Transverse colon (tissue), 4 donors: ENCODE data around the gene RAB40A. TPM values are rescaled to one million over a fixed set of nuclear protein-coding genes. Genes with fewer than 3 reads are reported as not detected.

Experiments
- DNase-seq: peaks from one replicate; pipeline ENCODE4 v3.0.0-alpha.2; 2019
- H3K27ac ChIP-seq, 4 donors: fragments of 200-600 bp; sonication (generic); 2 replicates each; pipeline ENCODE4 v1.5.1; 2016 to 2018; ENCODE audit warnings: inconsistent platforms in 4 of 4
- H3K27me3 ChIP-seq: fragments of 200-600 bp; sonication (generic); 2 replicates; pipeline ENCODE4 v1.5.1; 2017; ENCODE audit warnings: inconsistent platforms
- H3K36me3 ChIP-seq, 4 donors: fragments of 200-600 bp; sonication (generic); 2 replicates each; pipeline ENCODE4 v1.5.1; 2017 to 2019; ENCODE audit warnings: inconsistent platforms in 4 of 4
- H3K4me1 ChIP-seq, 4 donors: fragments of 200-600 bp; sonication (generic); 2 replicates each; pipeline ENCODE4 v1.5.1; 2017 to 2020; ENCODE audit warnings: inconsistent platforms in 4 of 4
- H3K4me3 ChIP-seq, 4 donors: fragments of 200-600 bp; sonication (generic); 1 replicate in 1 of 4; 2 replicates in 3 of 4; pipeline versions ENCODE4 v1.5.1 to v1.6.1; 2017 to 2019; ENCODE audit warnings: inconsistent platforms in 4 of 4
- H3K9me3 ChIP-seq, 2 donors: fragments of 200-600 bp; sonication (generic); 2 replicates each; pipeline ENCODE4 v1.5.1; 2017 to 2019; ENCODE audit warnings: inconsistent platforms in 2 of 2
- POLR2AphosphoS5 ChIP-seq, 3 donors: sonication (generic); formaldehyde crosslinking; IDR thresholded peaks; one replicate each; pipeline ENCODE4 v1.6.1; 2016; ENCODE audit warnings: antibody characterized with exemption in 3 of 3
- WGBS, 2 donors: methylation state at CpG; one replicate each; pipeline ENCODE4 v1.1.5; 2018; ENCODE audit warnings: low coverage in 1 of 2; 5-methylcytosine and 5-hydroxymethylcytosine counted together
- in situ Hi-C, 4 donors: fragments of 200-750 bp; cut with MboI; loops; one replicate each; pipeline versions ENCODE4 v1.15.0 to v1.15.1; 2017; ENCODE audit warnings: low sequenced_read_pairs in 3 of 4, low pct_ligation_motif_present in 1 of 4, low pct_unique_long_range_greater_than_20kb in 1 of 4
- intact Hi-C: fragments of 100-400 bp; cut with DNase I; formaldehyde crosslinking; loops from one replicate; pipeline ENCODE4 v1.15.1; 2023; ENCODE audit warnings: low total_unique reads
- total RNA-seq, 4 donors: library from RNA; depleted of rRNA; stranded (reverse); fragments of >200 nt; gene quantifications; one replicate each; pipeline ENCODE4 v1.1.0, GENCODE V29; 2016
- TF ChIP-seq, protein P1 (sequence below), 5 experiments: fragments of 200-600 bp in 3 of 5; fragments of 450-650 bp in 2 of 5; sonication (generic) in 3 of 5; IDR thresholded peaks; 1 replicate in 2 of 5; 2 replicates in 3 of 5; pipeline ENCODE4 v1.5.1; 2016 to 2017; ENCODE audit warnings: antibody characterized with exemption in 5 of 5, inconsistent platforms in 3 of 5, mild to moderate bottlenecking in 2 of 5, moderate library complexity in 1 of 5

RAB40A gene
- total RNA-seq, 4 donors from 2014 or later: 0.55 to 1.4 TPM; not detected in 2

DNA sequence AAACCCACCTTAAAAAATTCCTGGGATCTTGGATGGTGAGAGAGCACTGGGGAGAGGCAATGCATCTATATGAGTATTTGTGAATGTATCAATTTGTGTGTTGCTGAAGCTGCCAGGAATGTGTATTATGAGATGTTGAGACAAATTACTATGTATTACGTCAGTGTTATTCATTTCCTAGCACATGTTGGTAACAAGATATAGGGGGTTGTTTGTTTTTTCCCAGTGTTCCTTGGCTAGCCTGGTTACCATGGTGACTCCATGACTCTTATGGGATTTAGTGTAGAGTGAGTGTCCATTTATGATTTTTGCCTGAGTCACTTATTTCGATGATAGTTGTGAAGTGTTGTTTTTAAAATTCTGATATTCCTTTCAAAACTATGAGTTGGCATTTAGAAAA lies 65.6 kb downstream of the RAB40A start:
- H3K4me1 ChIP-seq: no peaks in the 10 kb centered on the region
- no peaks in the 10 kb centered on the region for H3K36me3 ChIP-seq
- TF ChIP-seq POLR2AphosphoS5 (IDR thresholded peaks at IDR 0.05): no peak
- TF ChIP-seq, protein P1, sequence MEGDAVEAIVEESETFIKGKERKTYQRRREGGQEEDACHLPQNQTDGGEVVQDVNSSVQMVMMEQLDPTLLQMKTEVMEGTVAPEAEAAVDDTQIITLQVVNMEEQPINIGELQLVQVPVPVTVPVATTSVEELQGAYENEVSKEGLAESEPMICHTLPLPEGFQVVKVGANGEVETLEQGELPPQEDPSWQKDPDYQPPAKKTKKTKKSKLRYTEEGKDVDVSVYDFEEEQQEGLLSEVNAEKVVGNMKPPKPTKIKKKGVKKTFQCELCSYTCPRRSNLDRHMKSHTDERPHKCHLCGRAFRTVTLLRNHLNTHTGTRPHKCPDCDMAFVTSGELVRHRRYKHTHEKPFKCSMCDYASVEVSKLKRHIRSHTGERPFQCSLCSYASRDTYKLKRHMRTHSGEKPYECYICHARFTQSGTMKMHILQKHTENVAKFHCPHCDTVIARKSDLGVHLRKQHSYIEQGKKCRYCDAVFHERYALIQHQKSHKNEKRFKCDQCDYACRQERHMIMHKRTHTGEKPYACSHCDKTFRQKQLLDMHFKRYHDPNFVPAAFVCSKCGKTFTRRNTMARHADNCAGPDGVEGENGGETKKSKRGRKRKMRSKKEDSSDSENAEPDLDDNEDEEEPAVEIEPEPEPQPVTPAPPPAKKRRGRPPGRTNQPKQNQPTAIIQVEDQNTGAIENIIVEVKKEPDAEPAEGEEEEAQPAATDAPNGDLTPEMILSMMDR (IDR thresholded peaks at IDR 0.05): no peak
- in situ Hi-C loops (loop anchor here in 2 of 4 donors (25.0 kb wide), 2 partner anchors 116 to 241 kb away; partner anchors contain the start of genes BEX4 (in 2 of the 2) and TCEAL7 (in 1 of the 2)), intact Hi-C loops (no loop called here)
- no peak for DNase-seq
- no peaks in the 10 kb centered on the region for H3K9me3 ChIP-seq
- no peak overlapping the region for H3K27ac ChIP-seq
- 87 to 88% methylated on average over 1 to 2 of the region's 2 CpGs for WGBS, 2 donors
- H3K4me3 ChIP-seq: no peak overlapping the region
- no peaks in the 10 kb centered on the region for H3K27me3 ChIP-seq

Other genes with a start within 250 kb of the RAB40A start
- under 1 TPM in 1 of 4 donors, not detected in 3; 0.64 TPM for gene TCEAL5, start 242.7 kb downstream of the RAB40A start, total RNA-seq
- gene BEX2, start 208.5 kb downstream of the RAB40A start, total RNA-seq: 1 to 10 TPM in 3 of 4 donors, not detected in 1; 7.5 to 9.1 (median 8.7) TPM
- gene TCEAL7, start 189.2 kb downstream of the RAB40A start, total RNA-seq: 1 to 10 TPM in 3 of 4 donors, not detected in 1; 2.8 to 3.7 (median 3.5) TPM
- gene TCEAL9, start 163.0 kb downstream of the RAB40A start, total RNA-seq: 10 to 100 TPM; 18.3 to 64.1 (median 26.5) TPM
- gene BEX3, start 143.0 kb downstream of the RAB40A start, total RNA-seq: 10 to 100 TPM; 17.1 to 53.4 (median 39.4) TPM
- 100 to 1,000 TPM in 1 of 4 donors, 10 to 100 TPM in 3; 25.5 to 118 (median 55.6) TPM for gene TCEAL4, start 66.0 kb upstream of the RAB40A start, total RNA-seq
- 10 to 100 TPM in 2 of 4 donors, 1 to 10 TPM in 2; 3.4 to 16.7 (median 12.4) TPM for gene TCEAL3, start 88.5 kb upstream of the RAB40A start, total RNA-seq
- 10 to 100 TPM; 44.9 to 79.2 (median 56.6) TPM for gene TCEAL1, start 109.5 kb upstream of the RAB40A start, total RNA-seq
- 100 to 1,000 TPM; 171 to 235 (median 185) TPM for gene MORF4L2, start 167.2 kb upstream of the RAB40A start, total RNA-seq
- gene TMEM31, start 191.4 kb upstream of the RAB40A start, total RNA-seq: not detected